Suppressor macrophage (primary cell): ENCODE results near the gene CAPN2.

Source experiments
- DNase-seq, 4 experiments: peaks; one replicate each; pipeline ENCODE4 v3.0.0-alpha.2; 2020 to 2022
- total RNA-seq, 17 experiments: gene quantifications; one replicate each; lab custom pipeline; 2026; ENCODE audit warnings: mixed read lengths in 6 of 17, inconsistent platforms in 3 of 17; lab: John Stamatoyannopoulos, UW

The CAPN2 gene
- total RNA-seq: 141 to 198 (median 158) reads per million in 17 experiments

- DNase-seq: peak; percentile 91 to 96 (median 94)
These were observed at the start of gene CAPN2 for GRCh38 chr1:223712194-223712849. TSS of gene CAPN2 (plus strand) at chr1:223712539. CDS start at chr1:223712641, 102 bp downstream.

- peak; percentile 17 to 48 (median 30) for DNase-seq
These were observed 49.4 kb upstream of the CAPN2 start for GRCh38 chr1:223662943-223663342.

GRCh38 chr1:223664106-223664505 is 48.2 kb upstream of the CAPN2 start:
- DNase-seq: no peak

GRCh38 chr1:223665592-223666312 is 46.6 kb upstream of the CAPN2 start, which contains the start of gene CAPN8:
TSS of gene CAPN8 (minus strand) at chr1:223665701. CDS start at chr1:223665646, 55 bp downstream.
- DNase-seq: no peak

GRCh38 chr1:223667484-223668182 is 44.7 kb upstream of the CAPN2 start:
- peak in 3 of 4 experiments; percentile 13 to 18 (median 16) for DNase-seq

- DNase-seq: no peak
These were observed 43.1 kb upstream of the CAPN2 start for GRCh38 chr1:223669003-223669795.

GRCh38 chr1:223670458-223671159 is 41.7 kb upstream of the CAPN2 start:
- DNase-seq: peak; percentile 13 to 64 (median 50)

GRCh38 chr1:223674119-223674890 is 38.0 kb upstream of the CAPN2 start:
- DNase-seq: peak; percentile 37 to 72 (median 56)

GRCh38 chr1:223678841-223679240 is 33.5 kb upstream of the CAPN2 start:
- DNase-seq: peak; percentile 72 to 92 (median 89)

GRCh38 chr1:223680188-223680587 is 32.2 kb upstream of the CAPN2 start:
- DNase-seq: peak in 1 of 4 experiments; percentile 16

- DNase-seq: no peak
These were observed 29.8 kb upstream of the CAPN2 start for GRCh38 chr1:223682502-223682901.

- DNase-seq: peak; percentile 49 to 77 (median 64)
These were observed 28.5 kb upstream of the CAPN2 start for GRCh38 chr1:223683586-223684487.

- DNase-seq: no peak
These were observed 27.9 kb upstream of the CAPN2 start for GRCh38 chr1:223684488-223684792.

- DNase-seq: no peak
These were observed 21.2 kb upstream of the CAPN2 start for GRCh38 chr1:223691121-223691520.

GRCh38 chr1:223695014-223695548 is 17.3 kb upstream of the CAPN2 start:
- DNase-seq: no peak

- no peak for DNase-seq
These were observed 16.4 kb upstream of the CAPN2 start for GRCh38 chr1:223695941-223696340.

- DNase-seq: no peak
These were observed 11.9 kb upstream of the CAPN2 start for GRCh38 chr1:223700388-223700918.

GRCh38 chr1:223700942-223701637 is 11.2 kb upstream of the CAPN2 start:
- DNase-seq: peak; percentile 34 to 61 (median 54)
